Mucosa of rectum (tissue), 2 donors: ENCODE data around the gene ANO5.
"Not testable (repeated sequence)": the region's sequence is repeated elsewhere in the genome, so short reads cannot be mapped to it uniquely, and the experiment has no call there.

Experiments
- H3K27ac ChIP-seq, 2 donors: one replicate each; pipeline ENCODE4 v1.7.0; 2013; ENCODE audit warnings: inconsistent platforms in 2 of 2, low read depth in 2 of 2, low read length in 2 of 2
- H3K27me3 ChIP-seq, 2 donors: one replicate each; pipeline ENCODE4 v1.7.0; 2013; ENCODE audit warnings: low read length in 2 of 2; ENCODE audit not compliant: control insufficient read depth in 2 of 2, insufficient read depth in 2 of 2
- H3K36me3 ChIP-seq, 2 donors: one replicate each; pipeline ENCODE4 v1.7.0; 2013; ENCODE audit warnings: low read length in 2 of 2; ENCODE audit not compliant: control insufficient read depth in 2 of 2, insufficient read depth in 2 of 2
- H3K4me1 ChIP-seq, 2 donors: one replicate each; pipeline ENCODE4 v1.7.0; 2013; ENCODE audit warnings: low read length in 2 of 2, mild to moderate bottlenecking in 1 of 2; ENCODE audit not compliant: control insufficient read depth in 2 of 2, insufficient read depth in 2 of 2
- H3K4me3 ChIP-seq, 2 donors: one replicate each; pipeline ENCODE4 v1.7.0; 2013; ENCODE audit warnings: low read length in 2 of 2
- H3K9ac ChIP-seq, 2 donors: one replicate each; pipeline ENCODE4 v1.7.0; 2013; ENCODE audit warnings: low read length in 2 of 2, low read depth in 1 of 2, mild to moderate bottlenecking in 1 of 2
- H3K9me3 ChIP-seq, 2 donors: one replicate each; pipeline ENCODE4 v1.7.0; 2013; ENCODE audit warnings: low read length in 2 of 2; ENCODE audit not compliant: control insufficient read depth in 2 of 2
- donor health status: healthy.
- donor health status: Normal muscosa, but diverticular disease.

The ANO5 gene

GRCh38 chr11:22249871-22250270 lies 57.0 kb downstream of the ANO5 start:
- no peak overlapping the region for H3K27ac ChIP-seq
- H3K4me1 ChIP-seq, result no peaks in the 10 kb centered on the region
- no peak overlapping the region for H3K9ac ChIP-seq
- no peaks in the 10 kb centered on the region for H3K9me3 ChIP-seq
- no peak overlapping the region for H3K4me3 ChIP-seq
- no peaks in the 10 kb centered on the region for H3K27me3 ChIP-seq
- H3K36me3 ChIP-seq, result no peaks in the 10 kb centered on the region

GRCh38 chr11:22256876-22257275 lies 64.0 kb downstream of the ANO5 start:
- no peak overlapping the region for H3K4me3 ChIP-seq
- no peak overlapping the region for H3K27ac ChIP-seq
- no peaks in the 10 kb centered on the region for H3K36me3 ChIP-seq
- H3K9ac ChIP-seq, result no peak overlapping the region
- H3K27me3 ChIP-seq, result no peaks in the 10 kb centered on the region
- no peaks in the 10 kb centered on the region for H3K4me1 ChIP-seq
- no peaks in the 10 kb centered on the region for H3K9me3 ChIP-seq

GRCh38 chr11:22263613-22264012 lies 70.7 kb downstream of the ANO5 start:
- H3K27me3 ChIP-seq, result no peaks in the 10 kb centered on the region
- no peaks in the 10 kb centered on the region for H3K9me3 ChIP-seq
- no peaks in the 10 kb centered on the region for H3K36me3 ChIP-seq
- no peak overlapping the region for H3K9ac ChIP-seq
- H3K4me3 ChIP-seq, result no peak overlapping the region
- H3K27ac ChIP-seq, result no peak overlapping the region
- H3K4me1 ChIP-seq, result no peaks in the 10 kb centered on the region

- H3K27me3 ChIP-seq, H3K4me3 ChIP-seq, H3K9ac ChIP-seq, H3K36me3 ChIP-seq, H3K9me3 ChIP-seq, H3K4me1 ChIP-seq, H3K27ac ChIP-seq: not testable (repeated sequence)
These were observed 76.2 kb downstream of the ANO5 start for GRCh38 chr11:22268983-22269624.

- H3K27me3 ChIP-seq, result no peaks in the 10 kb centered on the region
- H3K4me3 ChIP-seq, result no peak overlapping the region
- H3K9me3 ChIP-seq, result no peaks in the 10 kb centered on the region
- no peak overlapping the region for H3K9ac ChIP-seq
- no peaks in the 10 kb centered on the region for H3K4me1 ChIP-seq
- H3K27ac ChIP-seq, result no peak overlapping the region
- no peaks in the 10 kb centered on the region for H3K36me3 ChIP-seq
These were observed 80.9 kb downstream of the ANO5 start for GRCh38 chr11:22273781-22274180.

GRCh38 chr11:22275600-22275999 lies 82.7 kb downstream of the ANO5 start:
- H3K9ac ChIP-seq, result no peak overlapping the region
- H3K9me3 ChIP-seq, result no peaks in the 10 kb centered on the region
- H3K4me1 ChIP-seq, result no peaks in the 10 kb centered on the region
- H3K4me3 ChIP-seq, result no peak overlapping the region
- no peak overlapping the region for H3K27ac ChIP-seq
- no peaks in the 10 kb centered on the region for H3K27me3 ChIP-seq
- no peaks in the 10 kb centered on the region for H3K36me3 ChIP-seq

- Histone ChIP-seq H3K27ac (no peak overlapping the region), H3K4me1 (no peaks in the 10 kb centered on the region), H3K9me3 (no peaks in the 10 kb centered on the region), H3K9ac (no peak overlapping the region), H3K4me3 (no peak overlapping the region), H3K36me3 (no peaks in the 10 kb centered on the region), H3K27me3 (no peaks in the 10 kb centered on the region)
These were observed 83.7 kb downstream of the ANO5 start for GRCh38 chr11:22276535-22276934.

- H3K27me3 ChIP-seq, H3K9ac ChIP-seq, H3K4me1 ChIP-seq, H3K4me3 ChIP-seq, H3K9me3 ChIP-seq, H3K36me3 ChIP-seq, H3K27ac ChIP-seq: not testable (repeated sequence)
These were observed 92.1 kb downstream of the ANO5 start for GRCh38 chr11:22284991-22285390.

- no peaks in the 10 kb centered on the region for H3K9me3 ChIP-seq
- no peak overlapping the region for H3K9ac ChIP-seq
- H3K4me3 ChIP-seq, result no peak overlapping the region
- H3K27me3 ChIP-seq, result no peaks in the 10 kb centered on the region
- no peak overlapping the region for H3K27ac ChIP-seq
- no peaks in the 10 kb centered on the region for H3K36me3 ChIP-seq
- no peaks in the 10 kb centered on the region for H3K4me1 ChIP-seq
These were observed 109.5 kb downstream of the ANO5 start for GRCh38 chr11:22302368-22302767.

- H3K27me3 ChIP-seq, result no peaks in the 10 kb centered on the region
- no peak overlapping the region for H3K4me3 ChIP-seq
- H3K9ac ChIP-seq, result no peak overlapping the region
- no peaks in the 10 kb centered on the region for H3K9me3 ChIP-seq
- no peak overlapping the region for H3K27ac ChIP-seq
- no peaks in the 10 kb centered on the region for H3K36me3 ChIP-seq
- H3K4me1 ChIP-seq, result no peaks in the 10 kb centered on the region
These were observed 111.6 kb downstream of the ANO5 start for GRCh38 chr11:22304337-22304961.
